ENCODE results near the gene KNL1. TPM values are rescaled to one million over a fixed set of nuclear protein-coding genes. Genes with fewer than 3 reads are reported as not detected.
A peak's percentile ranks its signal among the peaks of the same experiment; 100 is the strongest.
"Not testable (repeated sequence)": the region's sequence is repeated elsewhere in the genome, so short reads cannot be mapped to it uniquely, and the experiment has no call there.

Gene KNL1
- total RNA-seq (2014; rRNA removed; shearing (Covaris generic)) = 38.4 and 40.6 TPM in 2 replicates

- in situ Hi-C loops (cut with HindIII; ENCODE audit: low sequenced_read_pairs) = no loop called here
Observed at GRCh38 chr15:40593588-40594428, at the start of gene KNL1. Gene KNL1 (plus strand): TSS chr15:40594249. CDS start chr15:40602932, 8,683 bp downstream.

GRCh38 chr15:40545457-40545856 is 48.6 kb upstream of the KNL1 start:
- in situ Hi-C loops (cut with HindIII; ENCODE audit: low sequenced_read_pairs) = no loop called here
- DNase-seq (ENCODE audit: low spot score) = no peak

More at GRCh38 chr15:40593588-40594428, at the start of gene KNL1:
- DNase-seq (ENCODE audit: low spot score) = peak; percentile 98

- in situ Hi-C loops (cut with HindIII; ENCODE audit: low sequenced_read_pairs) = no loop called here
- no peak for DNase-seq (ENCODE audit: low spot score)
Observed at GRCh38 chr15:40548610-40549009, 45.4 kb upstream of the KNL1 start.

GRCh38 chr15:40549894-40550293 is 44.2 kb upstream of the KNL1 start:
- in situ Hi-C loops (cut with HindIII; ENCODE audit: low sequenced_read_pairs) = no loop called here
- no peak for DNase-seq (ENCODE audit: low spot score)

GRCh38 chr15:40550341-40551037 is 43.6 kb upstream of the KNL1 start:
- in situ Hi-C loops (cut with HindIII; ENCODE audit: low sequenced_read_pairs) = no loop called here
- no peak for DNase-seq (ENCODE audit: low spot score)

GRCh38 chr15:40554161-40554525 is 39.9 kb upstream of the KNL1 start:
- no peak for DNase-seq (ENCODE audit: low spot score)
- in situ Hi-C loops (cut with HindIII; ENCODE audit: low sequenced_read_pairs) = no loop called here

- in situ Hi-C loops (cut with HindIII; ENCODE audit: low sequenced_read_pairs) = no loop called here
- no peak for DNase-seq (ENCODE audit: low spot score)
Observed at GRCh38 chr15:40555876-40556275, 38.2 kb upstream of the KNL1 start.

- no peak for DNase-seq (ENCODE audit: low spot score)
- in situ Hi-C loops (cut with HindIII; ENCODE audit: low sequenced_read_pairs) = no loop called here
Observed at GRCh38 chr15:40558952-40559742, 34.9 kb upstream of the KNL1 start.

GRCh38 chr15:40562691-40563090 is 31.4 kb upstream of the KNL1 start:
- in situ Hi-C loops (cut with HindIII; ENCODE audit: low sequenced_read_pairs) = no loop called here
- no peak for DNase-seq (ENCODE audit: low spot score)

- DNase-seq (ENCODE audit: low spot score) = no peak
- in situ Hi-C loops (cut with HindIII; ENCODE audit: low sequenced_read_pairs) = no loop called here
Observed at GRCh38 chr15:40563426-40563825, 30.6 kb upstream of the KNL1 start.

GRCh38 chr15:40564591-40565332 is 29.3 kb upstream of the KNL1 start, which contains the start of gene CCDC32:
Gene CCDC32 (minus strand): TSS chr15:40565042. CDS start chr15:40563015, 2,027 bp downstream.
- peak; percentile 100 for DNase-seq (ENCODE audit: low spot score)
- in situ Hi-C loops (cut with HindIII; ENCODE audit: low sequenced_read_pairs) = no loop called here

GRCh38 chr15:40565333-40566238 is 28.5 kb upstream of the KNL1 start:
- in situ Hi-C loops (cut with HindIII; ENCODE audit: low sequenced_read_pairs) = no loop called here

GRCh38 chr15:40567111-40567510 is 26.9 kb upstream of the KNL1 start:
- in situ Hi-C loops (cut with HindIII; ENCODE audit: low sequenced_read_pairs) = no loop called here
- peak; percentile 43 for DNase-seq (ENCODE audit: low spot score)

More at GRCh38 chr15:40565333-40566238, 28.5 kb upstream of the KNL1 start:
- no peak for DNase-seq (ENCODE audit: low spot score)

GRCh38 chr15:40569129-40569953 is 24.7 kb upstream of the KNL1 start, which contains the start of gene RPUSD2:
Gene RPUSD2 (plus strand): TSS chr15:40569299. CDS start chr15:40569338, 39 bp downstream.
- peak; percentile 96 for DNase-seq (ENCODE audit: low spot score)

GRCh38 chr15:40575113-40575512 is 18.9 kb upstream of the KNL1 start:
- DNase-seq (ENCODE audit: low spot score) = no peak
- in situ Hi-C loops (cut with HindIII; ENCODE audit: low sequenced_read_pairs) = no loop called here

More at GRCh38 chr15:40569129-40569953, 24.7 kb upstream of the KNL1 start, which contains the start of gene RPUSD2:
- in situ Hi-C loops (cut with HindIII; ENCODE audit: low sequenced_read_pairs) = no loop called here

GRCh38 chr15:40576914-40577313 is 17.1 kb upstream of the KNL1 start:
- DNase-seq (ENCODE audit: low spot score); in situ Hi-C loops (cut with HindIII; ENCODE audit: low sequenced_read_pairs): not testable (repeated sequence)

GRCh38 chr15:40578892-40579291 is 15.2 kb upstream of the KNL1 start:
- no peak for DNase-seq (ENCODE audit: low spot score)
- in situ Hi-C loops (cut with HindIII; ENCODE audit: low sequenced_read_pairs) = no loop called here

All from G401 (cell line).